Measurements from ENCODE around the gene ZNF444.
A peak's percentile ranks its signal among the peaks of the same experiment; 100 is the strongest.
"Not testable (repeated sequence)": the region's sequence is repeated elsewhere in the genome, so short reads cannot be mapped to it uniquely, and the experiment has no call there.

Gene ZNF444

GRCh38 chr19:56148096-56148495, 7.0 kb downstream of the ZNF444 start:
- DNase-seq: no peak

- not testable (repeated sequence) for DNase-seq
These were observed 8.0 kb downstream of the ZNF444 start for GRCh38 chr19:56148955-56149655.

- DNase-seq: no peak
These were observed 8.6 kb downstream of the ZNF444 start for GRCh38 chr19:56149656-56150038.

- no peak for DNase-seq
These were observed 9.3 kb downstream of the ZNF444 start for GRCh38 chr19:56150358-56150757.

- no peak for DNase-seq
These were observed 11.6 kb downstream of the ZNF444 start for GRCh38 chr19:56152644-56153043.

GRCh38 chr19:56153507-56153906, 12.4 kb downstream of the ZNF444 start:
- DNase-seq: no peak

- peak in 1 of 2 experiments; percentile 11 for DNase-seq
These were observed 14.1 kb downstream of the ZNF444 start for GRCh38 chr19:56155124-56155687.

- DNase-seq: no peak
These were observed 15.7 kb downstream of the ZNF444 start for GRCh38 chr19:56156768-56157167.

- no peak for DNase-seq
These were observed 17.2 kb downstream of the ZNF444 start for GRCh38 chr19:56158170-56158757.

GRCh38 chr19:56159009-56159559, 18.0 kb downstream of the ZNF444 start:
- DNase-seq: no peak

GRCh38 chr19:56159622-56160271, 18.7 kb downstream of the ZNF444 start:
- no peak for DNase-seq

- DNase-seq: no peak
These were observed 20.4 kb downstream of the ZNF444 start for GRCh38 chr19:56161534-56161933.

- peak in 1 of 2 experiments; percentile 10 for DNase-seq
These were observed 21.2 kb downstream of the ZNF444 start for GRCh38 chr19:56162258-56162657.

- no peak for DNase-seq
These were observed 22.0 kb downstream of the ZNF444 start for GRCh38 chr19:56163097-56163496.

- no peak for DNase-seq
These were observed 26.0 kb downstream of the ZNF444 start for GRCh38 chr19:56167064-56167578.

- no peak for DNase-seq
These were observed 29.2 kb downstream of the ZNF444 start for GRCh38 chr19:56170261-56170660.

GRCh38 chr19:56174086-56174485, 33.0 kb downstream of the ZNF444 start:
- no peak for DNase-seq

- no peak for DNase-seq
These were observed 33.5 kb downstream of the ZNF444 start for GRCh38 chr19:56174550-56174949.

GRCh38 chr19:56175861-56176307, 34.8 kb downstream of the ZNF444 start, which contains the start of gene GALP:
TSS of gene GALP (plus strand) at chr19:56176008. CDS start at chr19:56177109, 1,101 bp downstream.
- DNase-seq: not testable (repeated sequence)

- DNase-seq: not testable (repeated sequence)
These were observed 35.2 kb downstream of the ZNF444 start for GRCh38 chr19:56176310-56176709.

- no peak for DNase-seq
These were observed 35.8 kb downstream of the ZNF444 start for GRCh38 chr19:56176881-56177280.

- DNase-seq: no peak
These were observed 36.6 kb downstream of the ZNF444 start for GRCh38 chr19:56177564-56178243.
